GM18951 (cell line): ENCODE measurements around the gene ALX3.

Source experiments
- POLR2A ChIP-seq: IDR thresholded peaks from 4 replicates; pipeline ENCODE4 v1.6.1; 2011; ENCODE audit warnings: mild to moderate bottlenecking; ENCODE audit not compliant: insufficient read length, insufficient read depth; ENCODE audit errors: extremely low read depth
- in situ Hi-C: fragments of 300-500 bp; cut with MboI; formaldehyde crosslinking; loops from one replicate; pipeline ENCODE4 v1.12.0; 2022; ENCODE audit warnings: low sequenced_read_pairs, mixed read lengths, inconsistent platforms; ENCODE audit not compliant: unreplicated experiment

Gene ALX3

GRCh38 chr1:110065841-110066240 is 4.6 kb downstream of the ALX3 start:
- TF ChIP-seq POLR2A: no peak
- in situ Hi-C loops: no loop called here

GRCh38 chr1:110064576-110065337 is 5.7 kb downstream of the ALX3 start:
- in situ Hi-C loops: no loop called here
- TF ChIP-seq POLR2A: no peak

GRCh38 chr1:110063781-110064180 is 6.7 kb downstream of the ALX3 start:
- no peak for TF ChIP-seq POLR2A
- in situ Hi-C loops: no loop called here

- in situ Hi-C loops: no loop called here
Observed at GRCh38 chr1:110062612-110063011, 7.9 kb downstream of the ALX3 start.

GRCh38 chr1:110061341-110061740 is 9.1 kb downstream of the ALX3 start:
- in situ Hi-C loops: no loop called here
- TF ChIP-seq POLR2A: no peak

More at GRCh38 chr1:110062612-110063011, 7.9 kb downstream of the ALX3 start:
- no peak for TF ChIP-seq POLR2A

GRCh38 chr1:110060662-110061060 is 9.8 kb downstream of the ALX3 start:
- in situ Hi-C loops: no loop called here
- no peak for TF ChIP-seq POLR2A

- no peak for TF ChIP-seq POLR2A
- in situ Hi-C loops: no loop called here
Observed at GRCh38 chr1:110060034-110060661, 10.3 kb downstream of the ALX3 start.

- TF ChIP-seq POLR2A: no peak
- in situ Hi-C loops: no loop called here
Observed at GRCh38 chr1:110059133-110059863, 11.2 kb downstream of the ALX3 start.

- in situ Hi-C loops: no loop called here
- no peak for TF ChIP-seq POLR2A
Observed at GRCh38 chr1:110058591-110058990, 11.9 kb downstream of the ALX3 start.

GRCh38 chr1:110057963-110058518 is 12.4 kb downstream of the ALX3 start:
- no peak for TF ChIP-seq POLR2A
- in situ Hi-C loops: no loop called here

GRCh38 chr1:110056776-110057175 is 13.7 kb downstream of the ALX3 start:
- TF ChIP-seq POLR2A: no peak
- in situ Hi-C loops: no loop called here

GRCh38 chr1:110056285-110056683 is 14.2 kb downstream of the ALX3 start:
- in situ Hi-C loops: no loop called here
- TF ChIP-seq POLR2A: no peak

GRCh38 chr1:110055493-110056284 is 14.8 kb downstream of the ALX3 start:
- no peak for TF ChIP-seq POLR2A
- in situ Hi-C loops: no loop called here
